Uterus (tissue), 2 donors: ENCODE results near the gene SDCCAG8.

Experiments
- CTCF ChIP-seq, 4 experiments: fragments of 200-600 bp in 2 of 4; fragments of 450-650 bp in 2 of 4; sonication (generic) in 2 of 4; IDR thresholded peaks; one replicate each; pipeline ENCODE4 v1.5.1; 2016 to 2019; ENCODE audit warnings: antibody characterized with exemption in 4 of 4, mild to moderate bottlenecking in 2 of 4, moderate library complexity in 1 of 4
- POLR2A ChIP-seq, 2 donors: fragments of 450-650 bp; IDR thresholded peaks; one replicate each; pipeline ENCODE4 v1.6.1; 2016; ENCODE audit warnings: antibody characterized with exemption in 2 of 2, mild to moderate bottlenecking in 1 of 2, moderate library complexity in 1 of 2

GRCh38 chr1:243547891-243548290, 292.1 kb downstream of the SDCCAG8 start:
- TF ChIP-seq POLR2A (IDR thresholded peaks at IDR 0.05), result no peak
- no peak for TF ChIP-seq CTCF (IDR thresholded peaks at IDR 0.05)
